Activated gamma-delta T cell (primary cell): ENCODE measurements around the gene DTNA.

Experiments
- DNase-seq: peaks from one replicate; lab custom pipeline; 2025; lab: John Stamatoyannopoulos, UW

DTNA gene

GRCh38 chr18:34858188-34858587, 148.1 kb downstream of the DTNA start:
- no peak for DNase-seq

DNA sequence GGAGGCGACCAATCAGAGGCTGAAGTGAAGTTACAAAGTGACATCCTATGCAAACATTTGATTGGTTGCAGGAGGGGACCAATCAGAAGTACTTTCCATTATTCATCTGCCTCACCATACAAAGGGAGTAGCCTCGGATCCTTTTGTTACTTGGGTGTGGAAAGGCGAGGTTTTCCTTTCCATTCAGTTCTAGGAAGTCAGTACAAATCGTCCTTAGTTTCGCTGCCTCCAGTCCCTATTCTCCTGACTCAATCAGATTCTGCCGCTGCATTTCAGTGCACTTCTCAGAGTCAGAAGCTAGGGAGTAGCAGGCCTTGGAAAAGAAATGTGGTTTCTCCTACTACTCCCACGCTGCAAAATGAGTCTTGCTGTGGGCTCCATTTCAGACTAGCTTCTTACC, 149.4 kb downstream of the DTNA start:
- DNase-seq, result no peak

DNA sequence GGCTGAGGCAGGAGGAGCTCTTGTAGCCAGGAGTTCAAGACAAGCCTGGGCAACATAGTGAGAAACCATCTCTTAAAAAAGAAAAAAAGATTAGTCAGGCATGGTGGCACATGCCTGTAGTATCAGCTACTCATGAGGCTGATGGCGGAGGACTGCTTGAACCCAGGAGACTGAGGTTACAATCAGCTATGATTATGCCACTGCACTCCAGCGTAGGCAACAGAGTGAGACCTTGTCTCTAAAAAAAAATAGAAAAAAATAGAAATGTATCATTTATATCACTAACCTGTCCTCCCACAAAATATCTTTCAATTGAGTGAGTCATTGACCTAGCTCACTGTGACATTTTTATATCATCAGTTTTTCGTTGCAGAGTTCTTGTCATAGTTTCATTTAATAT, 152.5 kb downstream of the DTNA start:
- no peak for DNase-seq

DNA sequence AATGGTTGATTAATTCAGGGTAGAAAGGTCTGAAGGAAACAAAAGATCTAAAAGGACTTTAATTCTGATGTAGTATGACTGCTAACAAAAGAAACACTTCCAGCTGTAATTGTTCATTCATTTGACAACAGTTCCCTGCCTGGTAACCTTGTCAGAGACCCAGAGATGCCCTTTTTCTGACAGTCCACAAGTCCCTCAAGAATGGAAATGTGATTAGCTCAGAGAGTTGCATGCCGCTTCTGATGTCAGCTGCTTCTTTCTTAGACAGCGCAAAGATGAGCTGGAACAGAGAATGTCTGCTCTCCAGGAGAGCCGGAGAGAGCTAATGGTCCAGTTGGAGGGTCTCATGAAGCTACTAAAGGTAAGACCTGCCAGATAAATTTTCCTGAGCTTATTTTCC, 153.6 kb downstream of the DTNA start:
- no peak for DNase-seq

- no peak for DNase-seq
Measured at GRCh38 chr18:34864836-34865497, 154.9 kb downstream of the DTNA start.

- DNase-seq, result no peak
Measured at GRCh38 chr18:34866310-34866709, 156.2 kb downstream of the DTNA start.

DNA sequence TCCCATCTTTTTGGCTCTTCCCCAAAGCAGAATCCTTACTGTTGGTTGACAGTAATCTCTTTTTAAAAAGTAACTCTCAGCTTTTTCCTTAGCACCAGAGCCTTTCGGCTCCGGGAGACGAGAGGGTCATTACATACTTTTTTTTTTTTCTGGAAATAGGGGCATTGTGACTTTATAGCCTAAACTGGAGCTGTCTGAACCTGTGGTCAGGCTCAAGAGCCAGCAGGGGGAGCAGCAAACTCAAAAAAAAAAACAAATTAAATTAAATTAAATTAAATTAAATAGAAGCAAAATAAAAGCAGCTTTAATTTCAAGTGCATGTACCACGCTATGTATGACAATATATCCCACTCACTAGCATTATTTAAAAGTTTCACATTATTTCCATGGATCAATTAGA, 156.6 kb downstream of the DTNA start:
- DNase-seq, result no peak

DNA sequence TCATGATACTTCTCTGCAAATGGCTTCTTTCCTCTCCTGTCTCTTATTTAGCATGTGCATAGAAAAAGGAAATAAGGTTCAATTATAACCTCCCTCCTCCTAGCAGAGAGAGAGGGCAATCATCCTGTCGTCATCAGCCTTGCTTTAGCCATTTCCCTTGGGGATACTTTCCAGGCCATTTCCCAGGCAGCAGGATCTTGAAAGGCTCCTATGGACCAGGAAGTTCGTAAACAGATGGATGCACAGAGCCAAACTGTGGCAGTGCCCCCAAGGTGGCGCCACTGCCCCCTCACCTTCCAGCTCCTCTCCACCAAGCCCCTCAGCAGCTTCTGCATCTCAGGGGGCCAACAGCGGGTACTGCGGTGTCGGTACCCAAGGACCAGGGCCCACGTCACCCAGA, 157.4 kb downstream of the DTNA start:
- DNase-seq, result no peak

GRCh38 chr18:34870555-34871310, 160.6 kb downstream of the DTNA start:
- DNase-seq, result no peak

GRCh38 chr18:34871435-34871834, 161.3 kb downstream of the DTNA start:
- no peak for DNase-seq

GRCh38 chr18:34872066-34872465, 162.0 kb downstream of the DTNA start:
- DNase-seq, result no peak

GRCh38 chr18:34873986-34874580, 164.0 kb downstream of the DTNA start:
- DNase-seq, result no peak

DNA sequence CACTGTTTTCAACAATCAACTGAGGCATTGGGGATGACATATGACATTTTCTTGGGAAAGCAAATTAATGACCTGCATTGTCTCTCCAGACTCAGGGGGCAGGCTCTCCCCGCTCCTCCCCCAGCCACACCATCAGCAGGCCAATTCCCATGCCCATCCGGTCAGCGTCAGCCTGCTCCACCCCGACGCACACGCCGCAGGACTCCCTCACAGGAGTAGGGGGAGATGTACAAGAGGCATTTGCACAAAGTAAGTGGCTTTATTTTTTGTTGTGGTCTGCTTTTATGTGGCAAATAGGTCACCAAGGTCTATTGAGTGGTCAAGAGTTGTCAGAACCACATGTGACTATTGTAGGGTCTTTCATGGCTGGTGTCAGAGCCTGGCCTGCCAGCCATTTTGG, 165.1 kb downstream of the DTNA start:
- DNase-seq, result no peak

DNA sequence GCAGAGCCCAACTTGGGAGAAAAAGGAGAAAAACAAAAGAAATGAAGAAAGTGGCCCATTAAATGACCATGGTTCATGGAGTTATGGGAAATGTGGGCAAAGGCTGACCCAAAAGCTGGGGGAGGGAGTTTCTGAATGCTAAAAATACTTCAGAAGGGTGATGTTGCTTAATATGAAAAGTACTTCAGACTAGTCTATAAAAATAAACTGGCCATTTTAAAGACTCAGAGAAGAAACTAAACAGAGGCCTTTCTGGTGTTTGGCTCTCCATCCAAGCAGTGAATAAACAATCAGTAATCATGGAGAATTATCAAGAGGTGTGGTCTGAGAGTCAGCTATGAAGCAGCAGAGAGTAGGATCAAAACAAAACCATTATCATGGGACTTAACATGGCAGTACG, 170.3 kb downstream of the DTNA start:
- no peak for DNase-seq

DNA sequence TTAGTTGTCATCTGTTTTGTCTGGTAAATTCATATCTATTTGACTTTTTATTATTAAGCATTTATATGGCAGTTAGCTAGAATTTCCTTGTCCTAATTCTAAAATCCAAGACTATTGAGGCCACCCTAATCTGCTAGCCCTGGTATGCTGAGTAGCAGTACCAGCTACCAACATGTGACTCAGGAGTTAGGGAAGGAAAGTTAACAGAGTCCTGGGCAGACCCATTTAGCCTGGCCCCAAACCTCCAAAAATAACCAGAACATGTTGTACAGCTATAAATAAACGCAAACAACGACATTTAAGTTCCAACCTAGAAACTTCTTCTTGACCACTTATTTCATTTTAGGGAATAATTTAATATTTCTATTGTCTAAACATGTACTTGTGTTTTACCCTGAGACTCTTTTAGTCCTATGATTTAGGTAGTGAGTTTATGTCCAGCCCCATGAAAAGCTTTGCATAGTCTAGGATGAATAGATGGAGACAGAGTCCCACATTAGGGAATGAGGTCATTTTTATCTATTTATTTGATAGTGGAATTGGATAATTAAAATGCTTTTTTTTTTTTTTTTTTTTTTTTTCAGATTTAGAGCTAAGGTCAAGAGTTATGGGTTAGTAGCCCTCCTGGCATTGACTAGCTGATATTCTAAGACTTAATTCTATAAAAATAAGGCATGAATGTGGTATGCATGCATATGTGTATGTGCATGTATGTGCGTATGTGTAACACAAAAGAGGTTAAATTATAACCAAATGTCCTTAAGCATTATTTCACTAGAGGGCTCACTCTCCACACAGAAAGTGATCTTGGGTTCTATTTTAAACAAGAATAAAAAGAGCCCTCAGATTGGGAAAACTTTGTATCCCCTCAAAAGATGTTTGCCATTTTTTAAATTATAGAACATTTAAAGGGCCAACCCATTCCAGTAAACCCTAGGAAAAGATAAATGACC, 171.1 kb downstream of the DTNA start:
- DNase-seq, result no peak

GRCh38 chr18:34884436-34884835, 174.3 kb downstream of the DTNA start:
- DNase-seq, result no peak

- DNase-seq, result no peak
Measured at GRCh38 chr18:34886177-34886576, 176.1 kb downstream of the DTNA start.

- no peak for DNase-seq
Measured at GRCh38 chr18:34887881-34888580, 177.9 kb downstream of the DTNA start.

DNA sequence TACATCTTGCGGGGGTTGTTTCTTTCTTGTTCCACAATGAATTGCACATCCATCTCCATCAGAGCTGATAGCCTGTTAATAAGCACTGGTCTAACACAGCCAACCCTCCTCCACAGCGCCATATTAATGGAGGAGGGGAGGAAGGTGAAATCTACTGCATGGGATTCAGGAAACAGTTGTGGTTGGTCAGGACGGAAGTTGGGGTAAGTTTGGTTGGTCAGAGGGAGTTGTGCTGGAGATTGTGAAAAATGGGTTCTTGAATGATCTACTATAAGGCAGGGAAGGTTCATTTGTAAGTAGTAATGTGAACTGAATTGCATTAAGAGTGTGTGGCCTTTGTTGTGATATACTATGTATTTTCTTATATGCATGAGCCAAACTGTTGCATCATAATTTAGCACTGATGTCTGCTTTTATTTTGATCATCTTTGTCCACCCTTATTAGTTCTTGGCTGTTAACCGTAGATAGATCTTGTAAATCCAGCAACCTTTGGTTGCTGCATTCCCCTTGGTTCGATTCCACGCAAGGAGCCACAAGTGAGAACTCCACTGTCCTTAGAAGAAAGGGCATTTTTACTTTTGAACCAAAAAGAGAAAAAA, 180.5 kb downstream of the DTNA start:
- DNase-seq, result no peak

DNA sequence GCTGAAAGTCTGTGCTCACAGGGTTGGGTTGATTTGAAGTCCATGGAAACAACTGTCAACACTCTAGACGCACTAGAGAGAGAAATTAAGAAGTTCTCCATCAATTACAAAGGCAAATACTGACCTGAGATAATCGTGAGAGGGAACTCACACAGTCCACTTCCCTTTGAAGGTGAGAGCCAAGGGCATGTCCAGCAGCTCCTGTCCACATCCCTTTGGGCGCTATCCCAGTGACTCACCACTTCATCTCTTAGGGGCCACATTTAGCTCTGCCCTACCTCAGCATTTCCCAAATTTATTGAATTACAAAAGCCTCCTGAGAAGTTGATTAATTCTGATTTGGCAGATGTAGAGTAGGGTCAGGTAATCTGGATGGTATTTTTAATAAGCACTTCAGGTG, 182.3 kb downstream of the DTNA start:
- DNase-seq, result no peak

DNA sequence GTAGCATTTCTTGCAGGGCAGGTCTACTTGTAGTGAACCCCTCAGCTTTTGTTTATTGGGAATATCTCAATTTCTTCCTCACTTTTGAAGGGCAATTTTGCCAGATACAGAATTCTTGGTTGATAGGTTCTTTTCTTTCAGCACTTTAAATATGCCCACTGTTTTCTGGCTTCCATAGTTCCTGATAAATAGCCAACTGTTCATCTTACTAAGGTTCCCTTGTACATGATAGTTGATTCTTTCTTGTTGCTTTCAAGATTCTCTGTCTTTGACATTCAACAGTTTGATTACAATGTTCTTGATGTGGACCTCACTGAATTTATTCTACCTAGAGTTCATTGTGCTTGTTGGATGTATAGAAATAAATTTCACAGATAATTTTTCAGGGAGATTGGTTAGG, 183.1 kb downstream of the DTNA start:
- no peak for DNase-seq
